ENCODE results near the gene PRAME. TPM values are rescaled to one million over a fixed set of nuclear protein-coding genes. Genes with fewer than 3 reads are reported as not detected.
"Not testable (repeated sequence)": the region's sequence is repeated elsewhere in the genome, so short reads cannot be mapped to it uniquely, and the experiment has no call there.

Gene PRAME
- total and polyA plus RNA-seq, 7 donors: 0.03 TPM; not detected in 6

- no peaks in the 10 kb centered on the region for H3K4me1 ChIP-seq
- H3K4me3 ChIP-seq: no peak overlapping the region
- no peak for TF ChIP-seq CTCF (IDR thresholded peaks at IDR 0.05)
- intact Hi-C loops (cut with DNase I): no loop called here
- H3K27me3 ChIP-seq (ENCODE audit: insufficient read depth in 3 of 3, low read length in 2 of 3): no peaks in the 10 kb centered on the region
- 80 to 83% (median 82%) methylated on average over 9 of the region's 9 CpGs for WGBS, 3 donors
- no peak overlapping the region for H3K27ac ChIP-seq
- no peaks in the 10 kb centered on the region for H3K36me3 ChIP-seq (ENCODE audit: insufficient read depth in 1 of 2, low read depth in 1 of 2)
- H3K9me3 ChIP-seq: no peaks in the 10 kb centered on the region
- ATAC-seq (no peak), DNase-seq (no peak)
These were observed 24.3 kb downstream of the PRAME start for GRCh38 chr22:22534604-22535415.

GRCh38 chr22:22533863-22534262 is 25.2 kb downstream of the PRAME start:
- no peaks in the 10 kb centered on the region for H3K27me3 ChIP-seq (ENCODE audit: insufficient read depth in 3 of 3, low read length in 2 of 3)
- intact Hi-C loops (cut with DNase I): no loop called here
- DNase-seq: no peak
- ATAC-seq: no peak
- no peaks in the 10 kb centered on the region for H3K36me3 ChIP-seq (ENCODE audit: insufficient read depth in 1 of 2, low read depth in 1 of 2)
- H3K9me3 ChIP-seq: no peaks in the 10 kb centered on the region
- 75 to 77% (median 75%) methylated on average over 5 of the region's 5 CpGs for WGBS, 3 donors
- no peaks in the 10 kb centered on the region for H3K4me1 ChIP-seq
- H3K4me3 ChIP-seq: no peak overlapping the region
- TF ChIP-seq CTCF (IDR thresholded peaks at IDR 0.05): no peak
- no peak overlapping the region for H3K27ac ChIP-seq

- TF ChIP-seq CTCF (IDR thresholded peaks at IDR 0.05): no peak
- Histone ChIP-seq H3K4me1 (no peaks in the 10 kb centered on the region), H3K27me3 (ENCODE audit: insufficient read depth in 3 of 3, low read length in 2 of 3) (no peaks in the 10 kb centered on the region), H3K4me3 (no peak overlapping the region), H3K27ac (no peak overlapping the region), H3K36me3 (ENCODE audit: insufficient read depth in 1 of 2, low read depth in 1 of 2) (no peaks in the 10 kb centered on the region), H3K9me3 (no peaks in the 10 kb centered on the region)
- DNase-seq (no peak), ATAC-seq (no peak)
- 87 to 100% (median 91%) methylated on average over 1 of the region's 1 CpG for WGBS, 3 donors
- intact Hi-C loops (cut with DNase I): no loop called here
These were observed 25.6 kb downstream of the PRAME start for GRCh38 chr22:22533417-22533816.

GRCh38 chr22:22532547-22533071 is 26.5 kb downstream of the PRAME start:
- ATAC-seq; H3K9me3 ChIP-seq; H3K27me3 ChIP-seq (ENCODE audit: insufficient read depth in 3 of 3, low read length in 2 of 3); H3K36me3 ChIP-seq (ENCODE audit: insufficient read depth in 1 of 2, low read depth in 1 of 2); H3K4me1 ChIP-seq; H3K27ac ChIP-seq; H3K4me3 ChIP-seq; DNase-seq; intact Hi-C loops (cut with DNase I): not testable (repeated sequence)
- 82 to 86% (median 85%) methylated on average over 10 to 12 of the region's 12 CpGs for WGBS, 3 donors

- TF ChIP-seq CTCF (IDR thresholded peaks at IDR 0.05): no peak
- whole genome bisulfite sequencing, 3 donors: 73 to 85% (median 83%) methylated on average over 7 of the region's 7 CpGs
- intact Hi-C loops (cut with DNase I): no loop called here
- DNase-seq (no peak), ATAC-seq (no peak)
- Histone ChIP-seq H3K9me3 (no peaks in the 10 kb centered on the region), H3K36me3 (ENCODE audit: insufficient read depth in 1 of 2, low read depth in 1 of 2) (no peaks in the 10 kb centered on the region), H3K27ac (no peak overlapping the region), H3K4me1 (no peaks in the 10 kb centered on the region), H3K4me3 (no peak overlapping the region), H3K27me3 (ENCODE audit: insufficient read depth in 3 of 3, low read length in 2 of 3) (no peaks in the 10 kb centered on the region)
These were observed 27.1 kb downstream of the PRAME start for GRCh38 chr22:22531770-22532546.

All from psoas muscle (tissue), 8 donors.